ENCODE results near the gene GRID2IP.

GRID2IP gene

GRCh38 chr7:6559896-6560295 lies 8.6 kb upstream of the GRID2IP start:
- no peak for DNase-seq

- DNase-seq, result peak; percentile 68
These were observed 7.6 kb upstream of the GRID2IP start for GRCh38 chr7:6558837-6559236.

- no peak for DNase-seq
These were observed 4.9 kb upstream of the GRID2IP start for GRCh38 chr7:6556196-6556595.

GRCh38 chr7:6554848-6555247 lies 3.6 kb upstream of the GRID2IP start:
- no peak for DNase-seq

- no peak for DNase-seq
These were observed 2.3 kb upstream of the GRID2IP start for GRCh38 chr7:6553448-6554044.

- DNase-seq, result no peak
These were observed 3.9 kb downstream of the GRID2IP start for GRCh38 chr7:6547400-6547799.

GRCh38 chr7:6546498-6547251 lies 4.6 kb downstream of the GRID2IP start:
- no peak for DNase-seq

GRCh38 chr7:6545398-6546126 lies 5.7 kb downstream of the GRID2IP start:
- DNase-seq, result no peak

- no peak for DNase-seq
These were observed 8.9 kb downstream of the GRID2IP start for GRCh38 chr7:6542368-6542767.

GRCh38 chr7:6536262-6537260 lies 14.7 kb downstream of the GRID2IP start:
- no peak for DNase-seq

GRCh38 chr7:6533893-6534495 lies 17.3 kb downstream of the GRID2IP start:
- DNase-seq, result no peak

- no peak for DNase-seq
These were observed 18.7 kb downstream of the GRID2IP start for GRCh38 chr7:6532516-6532915.

- DNase-seq, result no peak
These were observed 19.6 kb downstream of the GRID2IP start for GRCh38 chr7:6531492-6532279.

- DNase-seq, result no peak
These were observed 20.4 kb downstream of the GRID2IP start for GRCh38 chr7:6530626-6531491.

GRCh38 chr7:6529643-6530042 lies 21.6 kb downstream of the GRID2IP start:
- DNase-seq, result no peak

GRCh38 chr7:6528401-6529130 lies 22.7 kb downstream of the GRID2IP start:
- no peak for DNase-seq

GRCh38 chr7:6526997-6527378 lies 24.3 kb downstream of the GRID2IP start:
- DNase-seq, result no peak

GRCh38 chr7:6520163-6520981 lies 30.9 kb downstream of the GRID2IP start:
- DNase-seq, result no peak
